ENCODE data around the gene DYDC2.
"Not testable (repeated sequence)": the region's sequence is repeated elsewhere in the genome, so short reads cannot be mapped to it uniquely, and the experiment has no call there.

The DYDC2 gene

DNA sequence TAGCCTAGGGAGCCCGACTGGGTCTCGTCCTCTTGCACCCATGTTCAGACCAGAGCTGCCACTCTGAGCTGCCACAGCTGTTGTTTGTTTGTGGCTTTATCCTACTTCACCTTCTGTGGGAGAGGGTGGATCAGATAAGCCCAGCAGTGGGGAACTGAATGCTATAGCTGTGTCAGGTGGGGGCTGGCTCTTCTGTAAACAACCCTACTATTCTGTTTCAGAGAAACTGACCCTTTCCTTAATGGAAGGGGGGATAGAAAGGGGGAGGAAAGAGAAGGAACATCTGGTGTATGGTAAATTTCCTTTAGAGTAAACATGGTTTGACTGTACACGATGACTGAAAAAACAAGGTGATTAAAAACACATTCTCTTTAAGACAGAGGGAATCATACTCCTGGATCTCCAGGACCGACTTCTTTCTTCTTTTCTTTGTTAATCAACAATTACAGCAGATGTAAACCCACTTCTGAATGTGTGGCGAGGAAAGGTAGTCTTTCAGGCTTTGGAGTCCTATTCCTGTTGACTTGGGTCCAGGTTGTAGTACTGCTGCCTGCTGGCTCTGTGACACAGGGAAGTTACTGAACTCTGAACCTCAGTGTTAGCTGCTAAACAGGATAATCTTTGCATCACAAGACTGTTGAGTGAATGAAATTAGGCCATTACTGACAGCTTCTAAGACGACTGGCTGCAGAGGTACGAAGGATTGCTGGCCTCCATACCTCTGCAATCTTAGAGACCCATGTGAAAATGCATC lies 57.7 kb downstream of the DYDC2 start:
- DNase-seq (ENCODE audit: low read depth): no peak

DNA sequence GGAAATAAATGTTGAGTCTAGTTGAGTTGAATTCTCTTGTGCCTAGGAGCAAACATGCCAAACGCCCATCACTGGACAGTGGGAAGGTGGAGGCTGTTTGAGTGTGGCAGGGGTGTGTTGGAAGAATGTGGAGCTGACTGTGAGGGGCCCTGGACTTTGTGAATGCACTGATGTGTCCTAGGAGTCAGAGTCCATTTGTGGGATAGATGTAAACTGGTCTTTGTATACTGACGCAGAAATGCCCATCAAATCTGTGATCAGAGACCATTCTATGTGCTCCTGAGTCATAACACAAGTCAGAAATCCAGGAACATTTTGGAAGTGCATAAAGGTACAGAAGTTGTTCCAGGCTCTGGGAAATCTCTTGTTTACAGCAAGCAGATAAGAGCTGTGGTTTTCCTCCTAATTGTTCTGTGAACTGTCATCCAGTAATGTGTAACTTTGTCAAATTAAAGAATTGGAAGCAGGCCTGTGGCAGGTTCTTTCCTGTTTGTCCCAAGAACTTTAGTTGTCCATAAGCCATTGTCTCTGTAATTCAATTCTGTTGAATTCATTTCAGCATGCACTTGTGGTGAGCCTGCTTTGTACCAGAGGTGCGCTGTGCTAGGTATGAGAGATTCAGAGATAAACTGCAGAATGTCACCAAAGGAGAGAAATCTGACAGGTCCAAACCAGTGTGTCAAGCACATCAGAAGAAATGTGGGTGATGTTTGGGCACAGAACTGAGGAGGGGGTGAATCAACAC lies 59.3 kb downstream of the DYDC2 start:
- no peak for DNase-seq (ENCODE audit: low read depth)

DNA sequence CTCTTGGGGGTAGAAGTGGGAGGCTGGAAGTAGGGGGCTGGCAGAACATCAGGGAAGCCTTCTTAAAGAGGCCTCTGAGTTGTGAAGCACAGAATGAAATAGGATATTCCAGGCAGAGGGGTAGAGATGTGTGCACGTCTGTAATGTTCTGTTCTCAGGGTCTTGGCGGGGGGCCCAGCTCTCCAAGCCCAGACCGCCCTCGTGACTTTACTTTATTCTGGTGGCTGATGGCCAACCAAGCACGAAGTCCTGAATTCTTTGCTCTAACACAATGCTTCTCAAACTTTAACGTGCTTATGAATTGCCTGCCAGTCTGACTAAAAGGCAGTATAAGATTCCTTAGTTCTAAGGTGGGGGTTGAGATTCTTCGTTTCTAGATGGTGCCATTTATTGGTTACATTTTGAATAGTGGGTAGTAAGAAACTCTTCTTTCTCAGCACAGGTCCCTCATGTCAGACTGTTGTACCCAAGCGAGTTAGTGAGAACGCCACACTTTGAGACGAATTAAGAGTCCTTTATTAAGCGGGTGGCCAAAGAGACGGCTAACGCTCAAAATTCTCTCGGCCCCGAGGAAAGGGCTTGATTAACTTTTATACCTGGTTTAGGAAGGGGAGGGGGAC lies 60.0 kb downstream of the DYDC2 start:
- no peak for DNase-seq (ENCODE audit: low read depth)

DNA sequence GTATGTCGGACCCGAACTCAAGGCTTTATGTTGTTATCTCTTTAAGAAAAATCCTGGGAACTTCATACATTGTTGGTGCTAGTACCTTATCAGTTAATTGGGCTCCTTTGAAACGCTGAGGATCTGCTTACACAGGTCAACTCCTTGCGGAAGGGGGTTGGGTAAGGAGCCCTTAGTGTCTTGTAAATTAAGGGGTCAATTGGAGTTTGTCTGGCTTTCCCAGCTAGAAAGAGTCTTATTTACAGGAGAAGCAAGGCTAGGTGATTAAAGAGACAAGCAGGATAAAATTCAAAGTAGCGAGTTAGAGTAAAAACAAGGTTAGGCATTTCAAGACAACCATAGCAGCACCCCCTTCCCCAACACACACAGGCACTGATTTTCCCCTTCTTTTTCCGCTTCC lies 60.7 kb downstream of the DYDC2 start:
- DNase-seq (ENCODE audit: low read depth): not testable (repeated sequence)

Measured in ELR (cell line).